Left ventricle myocardium superior (tissue), 1 donor: ENCODE data around the gene HPSE. TPM values are rescaled to one million over a fixed set of nuclear protein-coding genes. Genes with fewer than 3 reads are reported as not detected.

Experiments
- ATAC-seq: fragments of 200-7000 bp; cut with Tn5 transposase; one replicate; pipeline ENCODE4 v1.9.1; 2020; ENCODE audit warnings: mild to moderate bottlenecking, moderate library complexity
- DNase-seq: peaks from one replicate; pipeline ENCODE4 v3.0.0-alpha.2; 2020
- intact Hi-C: fragments of 100-400 bp; cut with micrococcal nuclease; formaldehyde crosslinking; loops from one replicate; pipeline ENCODE4 v1.11.0; 2022
- long read RNA-seq: library from polyadenylated mRNA; unstranded; transcript quantifications from one replicate; pipeline ENCODE4 v2.0.0, GENCODE V29; 2021
- total RNA-seq: library from RNA; stranded (reverse); fragmentation: NEBNext Ultra II Directional; extraction: Animal tissue kit (Norgen Biotek cat#: 25700); gene quantifications from one replicate; pipeline ENCODE4 v1.2.1, GENCODE V29; 2021
- donor health status: DM: no; HTN: yes; CAD: no; lungs with severe emphysema.

Gene HPSE
- total RNA-seq = 1.3 TPM
- long read RNA-seq, full-length matches to known transcripts = 1 of 1 reads
- long read RNA-seq, partial matches to known transcripts = 0 of 1 reads
- long read RNA-seq, other reads (novel, unspliced or antisense) = 0 of 1 reads

DNA sequence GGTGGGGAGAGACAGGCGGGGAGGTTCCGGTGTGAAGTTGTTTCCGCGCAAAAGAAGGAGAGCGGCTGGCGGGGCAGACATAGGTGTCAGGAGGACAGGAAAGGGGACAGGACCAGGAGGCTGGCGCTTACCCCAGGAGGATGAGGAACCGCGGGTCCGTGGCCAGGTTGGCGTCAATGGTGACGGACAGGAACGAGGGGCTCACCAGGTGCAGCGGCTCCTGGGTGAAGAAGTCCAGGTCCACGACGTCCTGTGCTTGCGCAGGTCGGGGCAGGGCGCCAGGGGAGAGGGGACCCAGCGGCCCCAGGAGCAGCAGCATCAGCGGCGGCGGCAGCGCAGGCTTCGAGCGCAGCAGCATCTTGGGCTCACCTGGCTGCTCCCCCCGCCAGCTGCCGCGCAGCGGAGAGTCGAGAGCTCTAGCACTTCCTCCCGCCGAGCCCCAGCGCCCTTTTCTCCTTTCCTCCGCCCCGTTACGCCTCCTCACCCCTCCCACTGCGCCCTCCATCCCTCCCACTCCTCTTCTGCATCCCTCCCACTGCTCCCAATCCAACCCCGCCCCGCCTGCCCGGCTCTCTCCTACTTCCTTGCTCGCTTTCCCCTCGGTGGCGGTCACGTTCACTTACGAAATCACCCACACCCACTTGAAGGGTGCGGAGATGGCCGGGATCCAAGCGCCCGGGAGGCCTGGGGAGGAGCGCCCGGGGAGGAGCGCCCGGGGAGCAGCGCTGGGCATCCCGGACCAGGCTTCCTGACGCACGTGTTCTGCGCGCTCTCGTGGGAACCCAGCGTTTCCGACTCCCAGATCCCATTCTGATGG is at the start of gene HPSE:
Gene HPSE, minus strand, starts transcription at position 424 of the 817 bp plus-strand sequence. Its CDS starts 66 bp downstream, at position 358.
- DNase-seq (peak; percentile 86), ATAC-seq (peak; percentile 97)
- intact Hi-C loops = no loop called here

DNA sequence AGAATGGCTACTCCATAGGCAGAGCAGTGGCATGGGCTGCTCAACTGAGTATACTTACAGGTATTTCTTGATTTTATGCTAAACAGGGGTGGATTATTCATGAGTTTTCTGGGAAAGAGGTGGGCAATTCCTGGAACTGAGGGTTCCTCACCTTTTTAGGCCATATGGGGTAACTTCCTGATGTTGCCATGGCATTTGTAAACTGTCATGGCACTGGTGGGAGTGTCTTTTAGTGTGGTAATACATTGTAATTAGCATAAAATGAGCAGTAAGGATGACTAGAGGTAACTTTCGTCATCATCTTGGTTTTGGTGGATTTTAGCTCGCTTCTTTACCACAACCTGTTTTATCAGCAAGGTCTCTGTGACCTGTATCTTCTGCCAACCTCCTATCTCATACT is 48.2 kb upstream of the HPSE start:
- ATAC-seq (no peak), DNase-seq (no peak)
- intact Hi-C loops = no loop called here

DNA sequence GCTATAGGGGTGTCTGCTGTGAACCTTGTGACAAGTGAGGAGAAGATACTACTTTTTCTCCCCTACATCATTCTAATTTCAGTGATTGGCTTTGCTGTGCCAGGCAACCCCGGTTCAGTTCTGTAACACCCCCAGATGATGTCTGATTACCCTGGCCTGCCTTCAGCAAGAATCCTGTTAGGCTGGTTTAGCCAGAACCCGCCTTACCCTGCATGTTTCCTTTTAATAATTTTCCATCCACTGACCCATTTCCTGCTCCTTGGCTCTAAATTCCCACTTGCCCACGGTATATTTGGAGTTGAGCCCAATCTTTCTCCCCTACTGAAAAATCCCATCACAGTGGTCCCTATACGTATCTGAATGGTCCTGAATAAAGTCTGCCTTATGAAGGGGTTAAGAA is 46.5 kb upstream of the HPSE start:
- no peak for DNase-seq
- no peak for ATAC-seq
- intact Hi-C loops = no loop called here

DNA sequence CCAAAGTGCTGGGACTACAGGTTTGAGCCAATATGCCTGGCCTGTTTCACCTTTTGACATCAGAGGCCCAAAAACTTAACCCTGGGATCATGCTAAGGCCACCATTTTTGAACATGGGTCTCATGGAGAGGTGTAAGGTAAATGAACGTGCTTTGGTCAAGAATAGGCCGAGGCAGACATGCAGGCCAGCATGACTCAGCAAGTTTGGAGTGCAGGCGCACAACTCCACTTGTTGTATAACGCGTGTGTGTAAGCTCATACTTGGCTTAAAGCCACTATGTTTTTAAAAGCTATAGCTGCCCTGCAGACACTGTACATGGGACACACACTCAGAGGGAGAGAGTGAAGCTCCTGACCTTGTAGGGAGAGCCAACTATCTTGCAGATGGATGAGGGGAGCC is 43.8 kb upstream of the HPSE start:
- intact Hi-C loops = no loop called here
- ATAC-seq (no peak), DNase-seq (no peak)

DNA sequence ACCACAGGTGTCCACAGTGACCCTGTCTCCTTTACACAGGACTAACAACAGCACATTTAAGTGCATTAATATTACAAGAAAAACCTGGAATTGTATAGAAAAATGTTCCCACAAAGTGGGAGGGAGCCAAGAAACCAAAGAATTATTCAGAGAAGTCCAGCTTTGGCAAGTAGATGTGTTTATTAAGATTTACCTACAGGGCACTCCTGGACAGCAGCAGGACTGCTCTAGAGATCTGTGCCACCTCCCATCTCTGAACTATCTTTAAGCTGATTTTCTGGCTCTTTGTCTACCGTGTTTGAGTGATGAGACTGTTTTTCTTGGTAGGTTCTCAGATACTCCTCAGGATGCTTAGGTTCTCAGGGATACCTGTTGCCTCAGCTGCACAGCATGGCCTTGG is 38.3 kb upstream of the HPSE start:
- intact Hi-C loops = no loop called here
- ATAC-seq = no peak
- DNase-seq = no peak

DNA sequence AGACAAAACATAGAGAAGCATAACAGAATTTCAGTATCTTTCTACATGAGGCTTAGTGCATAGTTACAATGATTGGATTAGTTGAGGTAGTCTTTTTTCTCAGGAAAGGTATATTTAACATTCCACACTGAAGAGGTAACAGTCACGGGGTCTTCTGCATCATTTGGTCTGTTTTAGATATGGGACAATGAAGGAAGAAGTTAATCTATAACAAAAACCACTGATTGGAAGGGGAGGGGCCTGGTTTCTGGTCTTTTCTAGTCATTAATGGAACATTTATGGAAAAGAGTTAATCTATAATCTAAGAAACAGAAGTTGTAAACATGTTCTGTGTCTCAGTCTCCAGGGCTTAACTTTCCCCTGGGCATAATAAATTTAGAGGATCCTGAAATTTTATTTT is 37.3 kb upstream of the HPSE start:
- DNase-seq (no peak), ATAC-seq (no peak)
- intact Hi-C loops = no loop called here

DNA sequence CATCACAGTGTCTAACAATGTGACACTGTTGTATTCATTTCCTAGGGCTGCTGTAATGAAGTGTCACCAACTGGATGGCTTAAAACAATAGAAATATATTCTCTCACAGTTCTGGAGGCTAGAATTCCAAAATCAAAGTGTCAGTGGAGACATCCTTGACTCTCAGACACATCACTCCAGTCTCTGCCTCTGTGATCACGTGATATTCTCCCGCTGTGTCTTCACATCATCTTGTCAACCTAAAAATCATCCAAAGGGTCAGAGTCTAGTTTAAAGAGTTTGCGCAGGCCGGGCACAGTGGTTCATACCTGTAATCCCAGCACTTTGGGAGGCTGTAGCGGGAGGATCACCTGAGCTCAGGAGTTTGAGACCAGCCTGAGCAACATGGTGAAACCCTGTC is 36.6 kb upstream of the HPSE start:
- ATAC-seq (no peak), DNase-seq (no peak)
- intact Hi-C loops = no loop called here

DNA sequence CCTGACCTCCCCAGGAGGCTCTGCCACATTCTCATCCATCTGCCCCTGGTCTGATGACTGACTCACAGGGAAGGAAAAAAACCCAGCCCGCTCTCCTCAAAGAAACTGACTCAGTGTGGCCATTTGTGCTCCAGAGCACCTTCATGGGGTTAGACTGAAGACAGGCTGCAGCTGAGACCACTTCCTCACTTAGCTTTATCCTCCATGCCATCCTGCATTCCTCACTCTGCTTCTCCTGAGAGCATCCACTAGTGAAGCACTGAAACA is 35.9 kb upstream of the HPSE start:
- intact Hi-C loops = no loop called here
- ATAC-seq (no peak), DNase-seq (no peak)

DNA sequence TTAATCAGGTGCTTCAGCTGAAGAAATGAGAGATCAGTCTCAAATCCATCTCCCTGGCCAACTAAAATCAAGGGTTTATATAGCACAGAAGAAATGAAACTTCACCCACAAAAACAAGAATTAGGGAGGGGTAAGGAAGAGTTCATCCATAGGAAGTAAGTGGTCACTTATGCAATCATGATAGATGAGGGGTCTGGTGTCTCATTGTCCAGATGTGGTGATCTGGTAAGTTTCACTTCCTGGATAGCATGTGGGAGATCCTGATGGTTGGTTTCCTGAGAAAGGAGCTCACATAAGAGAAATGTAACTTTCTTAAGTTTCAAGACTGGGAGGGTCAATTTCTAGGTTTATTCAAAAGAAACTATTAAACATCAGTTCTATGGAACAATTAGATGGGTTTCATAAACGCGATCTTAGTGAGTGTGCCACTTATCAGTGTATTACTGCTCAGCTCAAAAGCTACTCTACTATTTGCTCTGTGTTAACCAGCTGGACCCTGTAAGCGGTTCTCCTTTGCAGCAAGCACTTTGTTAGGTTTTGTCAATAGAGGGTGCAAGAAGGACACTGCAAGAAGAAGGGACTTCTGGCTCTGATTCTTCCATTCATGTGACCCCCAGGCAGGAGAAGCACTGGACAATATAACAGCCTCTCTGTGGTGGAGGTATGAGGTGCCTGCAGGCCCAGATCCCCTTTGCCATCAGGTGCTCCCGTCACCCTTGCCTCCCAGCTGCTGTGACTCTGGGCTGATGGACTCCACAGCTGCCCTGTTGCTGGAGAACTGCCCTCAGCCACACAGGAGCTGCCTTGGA is 35.4 kb upstream of the HPSE start:
- ATAC-seq (peak; percentile 52), DNase-seq (no peak)
- intact Hi-C loops = no loop called here

DNA sequence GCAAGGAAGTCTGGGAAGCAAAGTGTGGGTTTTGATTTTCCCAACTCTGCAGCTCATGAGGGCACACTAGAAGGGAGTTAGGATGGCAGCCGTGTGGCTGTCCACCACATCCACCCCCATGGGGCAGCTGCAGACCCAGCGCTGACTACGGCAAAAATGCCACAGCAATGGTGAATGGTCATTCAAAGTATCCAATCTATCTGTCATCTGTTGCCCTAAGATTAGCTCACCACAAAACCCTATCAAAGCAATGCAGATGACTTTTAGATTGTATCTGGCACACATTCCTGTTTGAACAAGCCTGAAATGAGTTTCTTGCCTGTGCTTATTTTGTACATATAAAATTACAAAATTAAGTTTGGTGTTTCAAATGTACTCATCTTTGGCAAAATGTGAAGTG is 29.7 kb upstream of the HPSE start:
- DNase-seq (no peak), ATAC-seq (no peak)
- intact Hi-C loops = no loop called here

DNA sequence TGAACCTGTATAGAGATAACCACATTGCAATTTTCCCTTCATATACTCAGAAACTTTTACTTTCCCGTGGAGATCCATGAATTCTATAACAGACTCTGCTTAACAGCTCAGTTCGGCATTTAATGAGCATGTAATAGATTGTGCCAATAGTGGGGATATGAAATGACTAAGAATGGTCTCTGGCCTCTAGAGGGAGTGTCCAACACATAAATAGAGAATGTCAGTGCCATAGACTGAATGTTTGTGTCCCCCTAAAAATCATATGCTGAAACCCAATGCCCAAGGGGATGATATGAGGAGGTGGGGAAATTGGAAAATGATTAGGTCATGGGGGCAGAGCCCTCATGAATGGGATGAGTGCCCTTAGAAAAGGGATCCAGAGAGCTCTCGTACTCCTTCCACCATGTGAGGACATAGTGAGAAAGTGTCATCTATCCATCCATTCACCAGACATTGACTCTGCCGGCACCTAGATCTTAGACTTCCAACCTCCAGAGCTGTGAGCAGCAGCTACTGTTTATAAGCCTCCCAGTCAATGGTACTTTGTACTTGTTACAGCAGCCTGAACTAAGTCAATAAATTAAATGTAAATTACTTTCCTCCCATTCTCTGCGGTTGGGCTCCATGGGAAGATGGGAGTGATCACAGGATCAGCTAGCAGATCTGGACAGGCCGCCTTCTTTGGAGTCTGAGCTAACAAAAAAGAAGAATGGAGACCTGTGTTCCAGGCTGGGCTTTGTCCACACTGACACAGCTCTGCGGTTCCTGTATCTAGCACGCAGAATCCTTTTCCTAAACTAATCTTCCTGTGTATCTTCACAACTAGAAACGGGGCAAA is 28.1 kb upstream of the HPSE start:
- intact Hi-C loops = no loop called here
- ATAC-seq = peak; percentile 43
- DNase-seq = no peak

DNA sequence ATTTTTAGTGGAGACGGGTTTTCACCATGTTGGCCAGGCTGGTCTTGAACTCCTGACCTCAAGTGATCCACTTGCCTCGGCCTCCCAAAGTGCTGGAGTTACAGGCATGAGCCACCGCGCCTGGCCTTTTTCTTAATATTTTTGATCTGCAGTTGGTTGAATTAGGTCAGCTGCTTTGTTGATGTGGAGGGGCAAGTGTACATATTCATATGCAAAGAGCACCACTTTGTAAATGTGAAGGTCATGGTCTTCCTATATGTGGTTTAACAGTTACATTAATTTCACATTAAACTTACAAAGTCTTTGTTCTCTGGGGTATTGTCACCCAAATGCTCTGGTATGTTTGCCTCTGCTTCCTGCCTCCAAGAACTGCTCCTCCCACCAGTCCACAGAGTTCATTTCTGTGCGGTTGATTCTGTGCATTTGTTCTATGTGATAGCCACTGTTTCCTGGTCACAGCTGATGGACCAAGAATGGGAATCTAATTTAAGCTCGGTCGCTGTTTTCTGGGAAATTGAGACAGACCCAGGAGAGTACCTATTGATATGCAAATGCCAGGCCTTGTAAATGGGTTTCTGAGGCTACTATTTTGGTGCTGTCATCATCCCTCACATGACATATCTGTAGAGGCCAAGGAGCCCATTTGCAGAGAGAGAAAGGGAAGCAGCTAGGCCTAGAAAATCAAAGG is 26.9 kb upstream of the HPSE start:
- intact Hi-C loops = no loop called here
- DNase-seq (no peak), ATAC-seq (no peak)

DNA sequence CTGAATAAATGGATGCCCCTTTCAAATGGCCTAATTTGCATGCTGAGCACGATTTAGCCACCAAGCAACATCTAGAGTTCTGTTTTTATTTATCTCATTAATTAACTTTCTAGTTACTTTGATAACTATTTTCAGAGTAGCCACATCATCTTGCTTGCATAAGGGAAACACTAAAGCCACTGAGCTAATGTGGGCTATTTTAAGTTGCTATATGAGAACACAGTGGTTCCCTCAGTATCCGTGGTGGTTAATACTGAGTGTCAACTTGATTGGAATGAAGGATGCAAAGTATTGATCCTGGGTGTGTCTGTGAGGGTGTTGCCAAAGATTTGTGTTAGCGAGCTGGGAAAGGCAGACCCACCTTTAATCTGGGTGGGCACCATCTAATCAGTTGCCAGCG is 25.4 kb upstream of the HPSE start:
- intact Hi-C loops = no loop called here
- DNase-seq = no peak
- peak; percentile 66 for ATAC-seq

DNA sequence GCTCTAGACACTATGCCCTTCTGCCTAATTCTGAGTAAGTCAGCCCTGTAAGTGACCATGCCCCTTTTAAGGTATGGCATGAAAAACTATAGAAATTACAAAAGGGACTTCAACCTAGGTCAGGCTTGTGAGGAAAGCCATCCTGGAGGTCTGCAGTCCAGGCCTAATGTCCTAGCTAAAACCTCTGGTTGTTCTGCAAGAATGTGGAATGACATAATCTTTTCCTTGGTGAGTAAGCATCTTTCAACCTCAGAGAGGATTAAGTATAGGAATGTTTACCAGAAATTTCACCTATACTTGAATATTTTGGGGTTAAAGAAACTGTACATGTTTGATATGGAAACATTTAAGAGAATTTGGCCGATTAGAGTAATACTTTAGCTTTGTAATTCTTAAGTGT is 23.8 kb upstream of the HPSE start:
- DNase-seq (no peak), ATAC-seq (no peak)
- intact Hi-C loops = no loop called here

DNA sequence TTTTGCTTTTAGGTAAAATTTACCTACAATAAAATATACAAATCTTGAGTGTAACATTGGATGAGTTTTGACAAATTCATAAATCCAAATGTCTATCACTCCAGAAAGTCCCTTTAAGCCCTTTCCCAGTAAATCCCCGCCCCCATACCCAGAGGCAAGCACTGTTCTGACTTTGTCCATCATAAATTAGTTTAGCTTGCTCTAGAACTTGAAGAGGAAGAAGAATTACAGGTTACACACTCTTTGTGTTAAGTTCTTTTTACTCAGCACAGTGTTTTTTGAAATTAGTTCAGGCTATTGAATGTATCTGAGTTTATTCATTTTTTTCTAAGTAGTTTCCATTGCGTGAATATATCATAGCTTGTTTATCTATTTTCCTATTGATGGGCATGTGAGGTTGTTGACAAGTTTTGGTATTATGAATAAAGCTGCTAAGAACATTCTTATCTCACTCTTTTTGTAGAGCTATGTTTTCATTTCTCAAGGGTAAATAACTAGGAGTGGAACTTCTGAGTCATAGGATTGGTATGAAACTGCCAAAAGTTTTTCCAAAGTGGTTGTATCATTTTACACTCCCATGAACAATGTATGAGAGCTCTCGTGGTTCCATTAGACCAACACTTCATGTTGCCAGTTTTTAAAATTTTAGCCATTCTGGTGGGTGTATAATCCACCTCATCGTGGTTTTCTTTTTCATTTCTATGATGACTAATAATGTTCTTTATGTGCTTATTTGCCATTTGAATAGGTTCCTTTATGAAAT is 22.4 kb upstream of the HPSE start:
- ATAC-seq = peak; percentile 90
- intact Hi-C loops = no loop called here
- DNase-seq = no peak

DNA sequence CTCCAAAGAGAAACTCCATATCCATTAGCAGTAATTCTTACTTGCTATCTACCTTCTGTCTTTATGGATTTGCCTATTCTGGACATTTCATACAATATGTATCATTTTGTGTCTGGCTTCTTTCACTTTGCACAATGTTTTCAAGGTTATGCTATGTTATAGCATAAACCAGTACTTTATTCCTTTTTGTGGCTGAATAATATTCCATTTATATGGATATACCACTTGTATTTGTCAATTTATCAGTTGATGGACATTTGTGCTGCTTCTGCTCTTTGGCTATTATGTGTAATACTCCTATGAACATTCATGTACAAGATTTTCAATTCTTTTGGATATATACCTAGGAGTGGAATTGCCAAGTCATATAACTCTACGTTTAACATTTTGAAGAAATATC is 18.9 kb upstream of the HPSE start:
- intact Hi-C loops = no loop called here
- no peak for ATAC-seq
- no peak for DNase-seq

DNA sequence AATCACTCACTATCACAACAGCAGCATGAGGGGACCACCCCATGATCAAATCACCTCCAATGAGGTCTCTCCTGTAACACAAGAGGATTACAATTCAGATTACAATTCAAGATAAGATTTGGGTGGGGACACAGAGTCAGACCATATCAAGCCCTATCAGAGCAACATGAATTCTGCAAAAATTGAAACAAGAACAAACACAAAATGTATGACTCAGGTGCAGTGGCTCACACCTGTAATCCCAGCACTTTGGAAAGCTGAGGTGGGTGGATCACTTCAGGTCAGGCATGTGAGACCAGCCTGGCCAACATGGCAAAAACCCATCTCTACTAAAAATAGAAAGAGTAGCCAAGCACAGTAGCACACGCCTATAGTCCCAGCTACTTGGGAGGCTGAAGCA is 13.4 kb upstream of the HPSE start:
- DNase-seq (no peak), ATAC-seq (no peak)
- intact Hi-C loops = no loop called here

DNA sequence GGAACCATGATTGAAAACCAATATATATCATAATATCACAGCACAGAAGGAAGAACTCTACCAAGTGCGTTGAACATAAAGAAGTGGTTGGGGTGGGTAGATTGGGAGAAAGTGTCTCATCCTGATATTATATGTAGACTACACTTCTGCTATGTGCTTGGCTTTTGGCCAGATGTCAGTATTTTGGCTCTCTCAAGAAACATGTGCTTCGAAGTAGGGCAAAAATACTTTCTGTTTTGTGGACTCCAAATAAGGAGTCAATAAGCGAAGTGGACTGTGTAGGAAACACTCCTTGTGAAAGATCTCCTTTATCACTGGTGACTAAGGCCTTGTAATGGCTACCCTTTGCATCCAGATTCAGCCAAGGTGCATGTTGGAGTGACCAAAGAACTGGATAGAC is 7.8 kb upstream of the HPSE start:
- intact Hi-C loops = no loop called here
- DNase-seq = no peak
- no peak for ATAC-seq
